ENCODE measurements around the gene ANKRD66. TPM values are rescaled to one million over a fixed set of nuclear protein-coding genes. Genes with fewer than 3 reads are reported as not detected.
"Not testable (repeated sequence)": the region's sequence is repeated elsewhere in the genome, so short reads cannot be mapped to it uniquely, and the experiment has no call there.

The ANKRD66 gene
- total and polyA plus RNA-seq, 2 donors: 0.05 to 0.09 TPM

GRCh38 chr6:46760925-46761324, 14.2 kb downstream of the ANKRD66 start:
- Histone ChIP-seq H3K36me3 (ENCODE audit: control insufficient read depth in 2 of 2, insufficient read depth in 2 of 2, low read length in 1 of 2) (no peaks in the 10 kb centered on the region), H3K27me3 (ENCODE audit: control insufficient read depth in 2 of 2, insufficient read depth in 1 of 2, low read length in 1 of 2) (no peaks in the 10 kb centered on the region), H3K4me3 (ENCODE audit: low read length in 2 of 2) (no peak overlapping the region), H3K27ac (ENCODE audit: low read depth in 1 of 2, low read length in 1 of 2) (no peak overlapping the region), H3K4me1 (ENCODE audit: control insufficient read depth in 2 of 2, insufficient read depth in 2 of 2, low read length in 2 of 2) (no peaks in the 10 kb centered on the region), H3K9me3 (ENCODE audit: control insufficient read depth in 2 of 2, insufficient read depth in 1 of 2, low read length in 1 of 2) (no peaks in the 10 kb centered on the region)
- WGBS: 95% methylated on average over 3 of the region's 3 CpGs
- DNase-seq (ENCODE audit: low read depth in 6 of 9, low spot score in 9 of 9): no peak

GRCh38 chr6:46763466-46763865, 16.7 kb downstream of the ANKRD66 start:
- Histone ChIP-seq H3K4me1 (ENCODE audit: control insufficient read depth in 2 of 2, insufficient read depth in 2 of 2, low read length in 2 of 2) (no peaks in the 10 kb centered on the region), H3K36me3 (ENCODE audit: control insufficient read depth in 2 of 2, insufficient read depth in 2 of 2, low read length in 1 of 2) (no peaks in the 10 kb centered on the region), H3K27me3 (ENCODE audit: control insufficient read depth in 2 of 2, insufficient read depth in 1 of 2, low read length in 1 of 2) (no peaks in the 10 kb centered on the region), H3K9me3 (ENCODE audit: control insufficient read depth in 2 of 2, insufficient read depth in 1 of 2, low read length in 1 of 2) (no peaks in the 10 kb centered on the region), H3K4me3 (ENCODE audit: low read length in 2 of 2) (no peak overlapping the region), H3K27ac (ENCODE audit: low read depth in 1 of 2, low read length in 1 of 2) (no peak overlapping the region)
- 94% methylated on average over 2 of the region's 2 CpGs for WGBS
- DNase-seq (ENCODE audit: low read depth in 6 of 9, low spot score in 9 of 9): no peak

GRCh38 chr6:46764280-46764679, 17.5 kb downstream of the ANKRD66 start:
- H3K4me3 ChIP-seq (ENCODE audit: low read length in 2 of 2); H3K27ac ChIP-seq (ENCODE audit: low read depth in 1 of 2, low read length in 1 of 2); H3K9me3 ChIP-seq (ENCODE audit: control insufficient read depth in 2 of 2, insufficient read depth in 1 of 2, low read length in 1 of 2); H3K4me1 ChIP-seq (ENCODE audit: control insufficient read depth in 2 of 2, insufficient read depth in 2 of 2, low read length in 2 of 2); H3K36me3 ChIP-seq (ENCODE audit: control insufficient read depth in 2 of 2, insufficient read depth in 2 of 2, low read length in 1 of 2); DNase-seq (ENCODE audit: low read depth in 6 of 9, low spot score in 9 of 9); H3K27me3 ChIP-seq (ENCODE audit: control insufficient read depth in 2 of 2, insufficient read depth in 1 of 2, low read length in 1 of 2): not testable (repeated sequence)
- 96% methylated on average over 10 of the region's 10 CpGs for WGBS

GRCh38 chr6:46764961-46765360, 18.2 kb downstream of the ANKRD66 start:
- H3K4me3 ChIP-seq (ENCODE audit: low read length in 2 of 2): no peak overlapping the region
- no peak overlapping the region for H3K27ac ChIP-seq (ENCODE audit: low read depth in 1 of 2, low read length in 1 of 2)
- DNase-seq (ENCODE audit: low read depth in 6 of 9, low spot score in 9 of 9): no peak
- H3K9me3 ChIP-seq (ENCODE audit: control insufficient read depth in 2 of 2, insufficient read depth in 1 of 2, low read length in 1 of 2): no peaks in the 10 kb centered on the region
- 97% methylated on average over 5 of the region's 5 CpGs for WGBS
- H3K27me3 ChIP-seq (ENCODE audit: control insufficient read depth in 2 of 2, insufficient read depth in 1 of 2, low read length in 1 of 2): no peaks in the 10 kb centered on the region
- no peaks in the 10 kb centered on the region for H3K36me3 ChIP-seq (ENCODE audit: control insufficient read depth in 2 of 2, insufficient read depth in 2 of 2, low read length in 1 of 2)
- H3K4me1 ChIP-seq (ENCODE audit: control insufficient read depth in 2 of 2, insufficient read depth in 2 of 2, low read length in 2 of 2): no peaks in the 10 kb centered on the region

- no peak for DNase-seq (ENCODE audit: low read depth in 6 of 9, low spot score in 9 of 9)
- Histone ChIP-seq H3K36me3 (ENCODE audit: control insufficient read depth in 2 of 2, insufficient read depth in 2 of 2, low read length in 1 of 2) (no peaks in the 10 kb centered on the region), H3K27me3 (ENCODE audit: control insufficient read depth in 2 of 2, insufficient read depth in 1 of 2, low read length in 1 of 2) (no peaks in the 10 kb centered on the region), H3K27ac (ENCODE audit: low read depth in 1 of 2, low read length in 1 of 2) (no peak overlapping the region), H3K4me1 (ENCODE audit: control insufficient read depth in 2 of 2, insufficient read depth in 2 of 2, low read length in 2 of 2) (peaks cover 0 to 3% of the 10 kb centered on the region in 2 donors), H3K9me3 (ENCODE audit: control insufficient read depth in 2 of 2, insufficient read depth in 1 of 2, low read length in 1 of 2) (no peaks in the 10 kb centered on the region), H3K4me3 (ENCODE audit: low read length in 2 of 2) (no peak overlapping the region)
- WGBS: 95% methylated on average over 1 of the region's 1 CpG
Measured at GRCh38 chr6:46772016-46772415, 25.3 kb downstream of the ANKRD66 start.

- Histone ChIP-seq H3K36me3 (ENCODE audit: control insufficient read depth in 2 of 2, insufficient read depth in 2 of 2, low read length in 1 of 2) (no peaks in the 10 kb centered on the region), H3K27me3 (ENCODE audit: control insufficient read depth in 2 of 2, insufficient read depth in 1 of 2, low read length in 1 of 2) (no peaks in the 10 kb centered on the region), H3K4me1 (ENCODE audit: control insufficient read depth in 2 of 2, insufficient read depth in 2 of 2, low read length in 2 of 2) (peaks cover 0 to 3% of the 10 kb centered on the region in 2 donors), H3K27ac (ENCODE audit: low read depth in 1 of 2, low read length in 1 of 2) (peak overlapping the region in 1 of 2 donors; percentile 52), H3K4me3 (ENCODE audit: low read length in 2 of 2) (no peak overlapping the region), H3K9me3 (ENCODE audit: control insufficient read depth in 2 of 2, insufficient read depth in 1 of 2, low read length in 1 of 2) (no peaks in the 10 kb centered on the region)
- DNase-seq (ENCODE audit: low read depth in 6 of 9, low spot score in 9 of 9): peak in 2 of 9 donors; percentile 5 to 48
- 35% methylated on average over 2 of the region's 2 CpGs for WGBS
Measured at GRCh38 chr6:46772762-46773161, 26.0 kb downstream of the ANKRD66 start.

GRCh38 chr6:46773201-46773855, 26.6 kb downstream of the ANKRD66 start:
- Histone ChIP-seq H3K27me3 (ENCODE audit: control insufficient read depth in 2 of 2, insufficient read depth in 1 of 2, low read length in 1 of 2) (no peaks in the 10 kb centered on the region), H3K36me3 (ENCODE audit: control insufficient read depth in 2 of 2, insufficient read depth in 2 of 2, low read length in 1 of 2) (no peaks in the 10 kb centered on the region), H3K4me3 (ENCODE audit: low read length in 2 of 2) (no peak overlapping the region), H3K9me3 (ENCODE audit: control insufficient read depth in 2 of 2, insufficient read depth in 1 of 2, low read length in 1 of 2) (no peaks in the 10 kb centered on the region), H3K27ac (ENCODE audit: low read depth in 1 of 2, low read length in 1 of 2) (peak overlapping the region in 1 of 2 donors; percentile 32), H3K4me1 (ENCODE audit: control insufficient read depth in 2 of 2, insufficient read depth in 2 of 2, low read length in 2 of 2) (peaks cover 0 to 3% of the 10 kb centered on the region in 2 donors)
- no peak for DNase-seq (ENCODE audit: low read depth in 6 of 9, low spot score in 9 of 9)
- 84% methylated on average over 1 of the region's 1 CpG for whole genome bisulfite sequencing

GRCh38 chr6:46774736-46775135, 28.0 kb downstream of the ANKRD66 start:
- not testable (repeated sequence) for H3K9me3 ChIP-seq (ENCODE audit: control insufficient read depth in 2 of 2, insufficient read depth in 1 of 2, low read length in 1 of 2); DNase-seq (ENCODE audit: low read depth in 6 of 9, low spot score in 9 of 9); H3K4me3 ChIP-seq (ENCODE audit: low read length in 2 of 2); H3K36me3 ChIP-seq (ENCODE audit: control insufficient read depth in 2 of 2, insufficient read depth in 2 of 2, low read length in 1 of 2); H3K27ac ChIP-seq (ENCODE audit: low read depth in 1 of 2, low read length in 1 of 2); H3K27me3 ChIP-seq (ENCODE audit: control insufficient read depth in 2 of 2, insufficient read depth in 1 of 2, low read length in 1 of 2); H3K4me1 ChIP-seq (ENCODE audit: control insufficient read depth in 2 of 2, insufficient read depth in 2 of 2, low read length in 2 of 2)
- 94% methylated on average over 24 of the region's 24 CpGs for WGBS

- no peaks in the 10 kb centered on the region for H3K27me3 ChIP-seq (ENCODE audit: control insufficient read depth in 2 of 2, insufficient read depth in 1 of 2, low read length in 1 of 2)
- no peak overlapping the region for H3K4me3 ChIP-seq (ENCODE audit: low read length in 2 of 2)
- no peaks in the 10 kb centered on the region for H3K9me3 ChIP-seq (ENCODE audit: control insufficient read depth in 2 of 2, insufficient read depth in 1 of 2, low read length in 1 of 2)
- no peak for DNase-seq (ENCODE audit: low read depth in 6 of 9, low spot score in 9 of 9)
- no peaks in the 10 kb centered on the region for H3K36me3 ChIP-seq (ENCODE audit: control insufficient read depth in 2 of 2, insufficient read depth in 2 of 2, low read length in 1 of 2)
- H3K27ac ChIP-seq (ENCODE audit: low read depth in 1 of 2, low read length in 1 of 2): no peak overlapping the region
- H3K4me1 ChIP-seq (ENCODE audit: control insufficient read depth in 2 of 2, insufficient read depth in 2 of 2, low read length in 2 of 2): peaks cover 0 to 3% of the 10 kb centered on the region in 2 donors
- 96% methylated on average over 5 of the region's 5 CpGs for WGBS
Measured at GRCh38 chr6:46776070-46776712, 29.5 kb downstream of the ANKRD66 start.

All from thymus (tissue), 11 donors.